Aorta (tissue), 5 donors: ENCODE measurements around the gene CCNA1. TPM values are rescaled to one million over a fixed set of nuclear protein-coding genes. Genes with fewer than 3 reads are reported as not detected.

Experiments
- ATAC-seq: fragments of 200-7000 bp; cut with Tn5 transposase; one replicate; pipeline ENCODE4 v1.9.1; 2022; ENCODE audit warnings: moderate library complexity; ENCODE audit not compliant: low FRiP score
- DNase-seq, 2 donors: peaks; one replicate each; pipeline ENCODE4 v3.0.0-alpha.2; 2020
- H3K27ac ChIP-seq, 2 donors: one replicate each; pipeline ENCODE4 v1.5.1; 2013; ENCODE audit warnings: low read length in 2 of 2, mild to moderate bottlenecking in 2 of 2, moderate library complexity in 2 of 2, control low read depth in 1 of 2, inconsistent platforms in 1 of 2, low read depth in 1 of 2
- H3K27me3 ChIP-seq, 2 donors: one replicate each; pipeline ENCODE4 v1.6.1; 2013; ENCODE audit warnings: control low read depth in 1 of 2, low read length in 1 of 2, mild to moderate bottlenecking in 1 of 2, moderate library complexity in 1 of 2; ENCODE audit not compliant: insufficient read depth in 2 of 2, control insufficient read depth in 1 of 2
- H3K36me3 ChIP-seq, 2 donors: one replicate each; pipeline ENCODE4 v1.6.1; 2013; ENCODE audit warnings: control low read depth in 1 of 2, low read length in 1 of 2, mild to moderate bottlenecking in 1 of 2; ENCODE audit not compliant: insufficient read depth in 2 of 2, control insufficient read depth in 1 of 2
- H3K4me1 ChIP-seq, 2 donors: one replicate each; pipeline ENCODE4 v1.6.1; 2013; ENCODE audit warnings: low read length in 2 of 2, control low read depth in 1 of 2, mild to moderate bottlenecking in 1 of 2, moderate library complexity in 1 of 2; ENCODE audit not compliant: insufficient read depth in 2 of 2, control insufficient read depth in 1 of 2
- H3K4me3 ChIP-seq, 2 donors: one replicate each; pipeline ENCODE4 v1.5.1; 2013; ENCODE audit warnings: low read length in 2 of 2, control low read depth in 1 of 2, mild to moderate bottlenecking in 1 of 2
- H3K9me3 ChIP-seq: one replicate; pipeline ENCODE4 v1.6.1; 2013; ENCODE audit warnings: mild to moderate bottlenecking, low read length; ENCODE audit not compliant: control insufficient read depth
- WGBS, 2 donors: extraction: QIAGEN DNeasy Blood & Tissue Kit; methylation state at CpG; one replicate each; pipeline ENCODE4 v1.1.7; 2013; 5-methylcytosine and 5-hydroxymethylcytosine counted together
- intact Hi-C, 2 donors: fragments of 100-400 bp; cut with DNase I; formaldehyde crosslinking; loops; one replicate each; pipeline versions ENCODE4 v1.14.2 to v1.15.0; 2022
- polyA plus RNA-seq, 2 donors: library from polyadenylated mRNA; stranded (reverse); fragments of 200-250 nt; gene quantifications; one replicate each; pipeline ENCODE4 v1.2.3, GENCODE V29; 2013
- total RNA-seq, 2 donors: library from RNA; stranded (reverse); fragmentation: NEBNext Ultra II Directional; extraction: Animal tissue kit (Norgen Biotek cat#: 25700); gene quantifications; one replicate each; pipeline ENCODE4 v1.2.1, GENCODE V29; 2021
- donor health status: healthy with polysubstance abuse.
- donor health status: Bipolar disorder and iron deficiency.
- donor health status: DM: no; HTN: no; CAD: no.
- donor health status: DM: no; HTN: no; CAD: no.
- donor health status: DM: yes; HTN: yes; CAD: no.

The CCNA1 gene
- total and polyA plus RNA-seq, 4 donors = 0.25 to 0.42 (median 0.33) TPM

GRCh38 chr13:36420437-36420891 is 11.8 kb upstream of the CCNA1 start:
- Histone ChIP-seq H3K27ac (no peak overlapping the region), H3K36me3 (no peaks in the 10 kb centered on the region), H3K27me3 (no peaks in the 10 kb centered on the region), H3K4me1 (no peaks in the 10 kb centered on the region), H3K4me3 (no peak overlapping the region), H3K9me3 (no peaks in the 10 kb centered on the region)
- WGBS, 2 donors = 33 to 35% methylated on average over 6 of the region's 6 CpGs
- peak; percentile 72 to 83 for DNase-seq
- ATAC-seq = peak; percentile 89
- intact Hi-C loops = loop anchor here (5.0 kb wide), 1 partner anchor 317 kb away; no protein-coding TSS in a partner anchor

GRCh38 chr13:36421447-36421846 is 10.8 kb upstream of the CCNA1 start:
- Histone ChIP-seq H3K27me3 (peaks cover 0 to 2% of the 10 kb centered on the region in 2 donors), H3K4me1 (no peaks in the 10 kb centered on the region), H3K4me3 (no peak overlapping the region), H3K9me3 (no peaks in the 10 kb centered on the region), H3K27ac (no peak overlapping the region), H3K36me3 (no peaks in the 10 kb centered on the region)
- ATAC-seq (no peak), DNase-seq (no peak)
- intact Hi-C loops = loop anchor here (5.0 kb wide), 1 partner anchor 316 kb away; no protein-coding TSS in a partner anchor

- Histone ChIP-seq H3K27me3 (peaks cover 0 to 2% of the 10 kb centered on the region in 2 donors), H3K36me3 (no peaks in the 10 kb centered on the region), H3K4me3 (no peak overlapping the region), H3K9me3 (no peaks in the 10 kb centered on the region), H3K27ac (no peak overlapping the region), H3K4me1 (no peaks in the 10 kb centered on the region)
- ATAC-seq = no peak
- no peak for DNase-seq
- WGBS, 2 donors = 75 to 84% methylated on average over 2 of the region's 2 CpGs
- intact Hi-C loops = no loop called here
These were observed 4.2 kb upstream of the CCNA1 start for GRCh38 chr13:36428086-36428485.

- WGBS, 2 donors = 3 to 4% methylated on average over 34 of the region's 34 CpGs
- peaks cover 0 to 2% of the 10 kb centered on the region in 2 donors for H3K27me3 ChIP-seq
These were observed 1.8 kb upstream of the CCNA1 start for GRCh38 chr13:36430247-36431203.

GRCh38 chr13:36431204-36432105 is 840 bp upstream of the CCNA1 start:
- Histone ChIP-seq H3K4me3 (peak overlapping the region; percentile 13 to 46), H3K9me3 (no peaks in the 10 kb centered on the region), H3K27me3 (no peaks in the 10 kb centered on the region), H3K4me1 (no peaks in the 10 kb centered on the region), H3K36me3 (no peaks in the 10 kb centered on the region), H3K27ac (no peak overlapping the region)
- ATAC-seq (peak; percentile 69), DNase-seq (peak in 1 of 2 donors; percentile 82)
- 1% methylated on average over 84 to 85 of the region's 85 CpGs for WGBS, 2 donors
- intact Hi-C loops = no loop called here

More at GRCh38 chr13:36430247-36431203, 1.8 kb upstream of the CCNA1 start:
- Histone ChIP-seq H3K9me3 (no peaks in the 10 kb centered on the region), H3K27ac (no peak overlapping the region), H3K4me3 (peak overlapping the region; percentile 13 to 46), H3K4me1 (no peaks in the 10 kb centered on the region), H3K36me3 (no peaks in the 10 kb centered on the region)
- intact Hi-C loops = no loop called here
- DNase-seq (peak in 1 of 2 donors; percentile 81), ATAC-seq (no peak)

- 79 to 81% methylated on average over 4 of the region's 4 CpGs for WGBS, 2 donors
- ATAC-seq = no peak
- no peak overlapping the region for H3K4me3 ChIP-seq
- no peaks in the 10 kb centered on the region for H3K36me3 ChIP-seq
- DNase-seq = no peak
- no peaks in the 10 kb centered on the region for H3K9me3 ChIP-seq
- no peaks in the 10 kb centered on the region for H3K27me3 ChIP-seq
- H3K27ac ChIP-seq = no peak overlapping the region
- intact Hi-C loops = no loop called here
- H3K4me1 ChIP-seq = no peaks in the 10 kb centered on the region
These were observed 4.5 kb downstream of the CCNA1 start for GRCh38 chr13:36436811-36437210.

GRCh38 chr13:36438594-36439483 is 6.5 kb downstream of the CCNA1 start:
- no peaks in the 10 kb centered on the region for H3K27me3 ChIP-seq
- no peaks in the 10 kb centered on the region for H3K9me3 ChIP-seq
- DNase-seq (no peak), ATAC-seq (no peak)
- no peaks in the 10 kb centered on the region for H3K36me3 ChIP-seq
- intact Hi-C loops = no loop called here
- WGBS, 2 donors = 91 to 93% methylated on average over 6 of the region's 6 CpGs
- H3K4me3 ChIP-seq = no peak overlapping the region
- H3K4me1 ChIP-seq = no peaks in the 10 kb centered on the region
- no peak overlapping the region for H3K27ac ChIP-seq

- intact Hi-C loops = no loop called here
- ATAC-seq (no peak), DNase-seq (no peak)
- WGBS, 2 donors = 85 to 87% methylated on average over 5 of the region's 5 CpGs
- no peak overlapping the region for H3K4me3 ChIP-seq
- no peak overlapping the region for H3K27ac ChIP-seq
- no peaks in the 10 kb centered on the region for H3K27me3 ChIP-seq
- H3K9me3 ChIP-seq = no peaks in the 10 kb centered on the region
- no peaks in the 10 kb centered on the region for H3K36me3 ChIP-seq
- H3K4me1 ChIP-seq = no peaks in the 10 kb centered on the region
These were observed 13.0 kb downstream of the CCNA1 start for GRCh38 chr13:36445278-36445677.
